GM10248 (cell line): Measurements from ENCODE around the gene ARHGEF10L.

Experiments
- CTCF ChIA-PET: fragments of 300-600 bp; sonication (Branson Sonifier 250); formaldehyde crosslinking; extraction: SDS; loops from one replicate; lab custom pipeline; 2021; ENCODE audit warnings: antibody characterized with exemption; lab: Yijun Ruan, JAX
- POLR2A ChIA-PET: fragments of 350-650 bp; sonication (Branson Sonifier 250); formaldehyde crosslinking; extraction: SDS; loops from one replicate; lab custom pipeline; 2020; ENCODE audit warnings: antibody characterized with exemption; lab: Yijun Ruan, JAX
- DNase-seq: peaks from one replicate; pipeline ENCODE4 v3.0.0; 2012; ENCODE audit errors: extremely low spot score
- CTCF ChIP-seq: IDR thresholded peaks from 2 replicates; pipeline ENCODE4 v1.5.1; 2012; ENCODE audit warnings: mild to moderate bottlenecking, low read depth; ENCODE audit errors: extremely low read depth, missing control alignments, control extremely low read depth

ARHGEF10L gene

GRCh38 chr1:17635276-17635675, 95.8 kb downstream of the ARHGEF10L start:
- CTCF ChIA-PET, result no interaction called here
- TF ChIP-seq CTCF, result no peak
- no peak for DNase-seq
- POLR2A ChIA-PET, result no interaction called here

GRCh38 chr1:17635811-17636210, 96.3 kb downstream of the ARHGEF10L start:
- no peak for TF ChIP-seq CTCF
- ChIA-PET CTCF (no interaction called here), POLR2A (no interaction called here)
- no peak for DNase-seq

DNA sequence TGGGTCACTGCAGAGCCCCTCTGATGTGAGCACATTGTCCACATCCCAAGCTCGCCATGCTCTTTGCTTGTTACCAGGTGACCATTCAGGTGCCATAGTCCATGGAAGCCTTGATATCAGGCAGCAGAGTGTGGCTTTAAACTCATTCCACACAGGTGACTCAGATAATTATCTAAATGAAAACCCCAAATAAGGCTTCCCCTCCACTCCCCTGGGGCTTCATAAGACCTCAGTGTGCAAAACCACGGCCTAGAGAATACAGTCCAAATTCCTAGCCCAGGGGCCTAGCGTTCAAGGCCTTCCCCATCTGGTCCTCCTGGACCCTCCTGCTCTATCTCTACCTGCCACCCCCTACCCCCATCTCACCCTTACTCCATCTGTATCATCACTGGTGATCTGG, 97.1 kb downstream of the ARHGEF10L start:
- no peak for DNase-seq
- ChIA-PET CTCF (no interaction called here), POLR2A (no interaction called here)
- TF ChIP-seq CTCF, result no peak

GRCh38 chr1:17637055-17637454, 97.6 kb downstream of the ARHGEF10L start:
- ChIA-PET CTCF (no interaction called here), POLR2A (no interaction called here)
- DNase-seq, result no peak
- TF ChIP-seq CTCF, result no peak

DNA sequence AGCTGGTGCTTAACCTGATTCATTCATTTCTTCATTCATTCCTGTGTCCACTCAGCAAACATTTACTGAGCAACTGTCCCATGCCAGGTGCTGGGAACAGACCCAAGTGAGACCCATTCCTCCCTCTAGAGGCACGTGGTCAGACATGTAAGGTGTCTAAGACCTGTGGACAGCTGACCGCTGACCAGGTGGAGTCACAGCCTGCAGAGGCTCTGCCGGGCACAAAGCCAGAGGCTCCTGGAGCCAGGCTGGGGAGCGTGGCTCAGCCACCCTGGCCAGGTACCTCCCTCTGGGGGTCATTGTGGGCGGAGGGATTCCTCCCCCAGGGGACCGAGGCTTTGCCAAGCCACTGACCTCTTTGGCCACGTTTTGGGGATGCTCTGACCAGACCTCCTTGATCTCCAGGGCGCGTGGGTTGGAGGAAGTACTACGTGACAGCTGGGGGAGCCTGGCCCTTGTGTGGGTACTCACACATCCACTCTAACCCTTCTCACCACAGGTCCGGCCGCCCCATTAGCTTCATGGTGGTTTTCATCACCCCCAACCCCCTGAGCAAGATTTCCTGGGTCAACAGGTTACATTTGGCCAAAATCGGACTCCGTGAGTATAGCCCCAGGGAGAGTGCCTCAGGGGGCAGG, 100.3 kb downstream of the ARHGEF10L start:
- TF ChIP-seq CTCF, result no peak
- ChIA-PET POLR2A (no interaction called here), CTCF (no interaction called here)
- DNase-seq, result no peak

DNA sequence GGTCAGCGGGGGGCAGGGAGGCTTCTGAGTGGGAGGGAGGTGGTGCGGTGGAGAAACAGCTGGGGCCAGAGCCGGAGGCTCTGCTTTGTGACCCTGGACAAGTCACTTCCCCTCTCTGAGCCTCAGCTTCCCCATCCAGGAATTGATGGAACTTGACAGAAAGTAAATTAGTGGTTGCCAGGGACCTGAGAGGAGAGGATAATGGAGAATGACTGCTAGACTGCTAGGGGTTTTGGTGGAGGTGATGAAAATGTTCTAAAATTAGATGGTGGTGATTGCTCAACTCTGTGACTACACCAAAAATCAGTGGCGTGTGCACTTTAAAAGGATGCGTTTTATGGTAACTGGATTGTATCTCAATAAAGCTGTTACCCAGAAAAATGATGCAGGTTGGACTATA, 100.9 kb downstream of the ARHGEF10L start:
- no peak for DNase-seq

More for the DNA sequence above, 100.9 kb downstream of the ARHGEF10L start:
- ChIA-PET CTCF (no interaction called here), POLR2A (no interaction called here)
- no peak for TF ChIP-seq CTCF
